ENCODE data around the gene MEFV.

MEFV gene

DNA sequence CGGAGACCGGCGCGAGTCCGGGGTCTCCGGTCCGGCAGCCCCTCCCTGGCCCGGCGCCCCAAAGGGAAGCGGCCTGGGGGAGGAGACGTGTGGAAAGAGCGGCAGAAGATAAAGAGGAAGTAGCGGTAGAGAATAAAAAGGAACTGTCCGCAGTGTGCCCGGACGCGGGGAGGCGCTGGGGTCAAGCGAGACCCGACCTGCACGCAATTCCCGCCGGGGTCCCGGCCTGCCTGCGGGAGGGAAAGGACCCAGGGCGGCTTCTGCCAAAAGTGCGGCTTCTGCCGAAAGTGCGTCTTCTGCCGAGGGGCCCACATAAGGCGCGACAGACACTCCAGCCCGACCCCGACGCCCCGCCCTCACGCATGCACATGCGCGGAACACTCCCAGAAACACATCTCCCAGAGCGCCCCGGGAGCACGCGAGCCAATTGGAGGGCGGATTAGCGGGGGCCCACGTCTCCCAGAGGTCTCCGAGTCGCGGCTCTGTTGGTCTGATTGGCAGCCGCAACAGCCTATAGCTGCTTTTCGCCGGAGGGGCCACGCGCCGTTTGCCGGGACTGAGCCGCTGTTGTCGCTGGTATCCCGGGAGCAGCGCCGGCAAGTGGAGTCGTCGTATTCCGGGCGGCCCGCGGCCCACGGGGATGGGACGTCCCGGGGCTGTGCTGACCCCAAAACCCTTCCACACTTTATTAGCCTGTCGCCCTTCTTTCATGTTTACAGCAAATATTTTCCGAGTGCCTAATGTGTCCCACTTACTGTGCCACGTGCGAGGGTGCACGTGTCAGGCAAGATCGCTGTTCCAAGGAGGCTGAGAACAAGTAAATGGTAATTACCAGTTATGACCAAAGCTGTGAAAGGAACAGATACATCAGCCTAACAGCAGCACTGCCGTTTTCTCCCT is 8.0 kb upstream of the MEFV start:
- DNase-seq (ENCODE audit: low spot score), result peak; percentile 98
- TF ChIP-seq, protein P1, sequence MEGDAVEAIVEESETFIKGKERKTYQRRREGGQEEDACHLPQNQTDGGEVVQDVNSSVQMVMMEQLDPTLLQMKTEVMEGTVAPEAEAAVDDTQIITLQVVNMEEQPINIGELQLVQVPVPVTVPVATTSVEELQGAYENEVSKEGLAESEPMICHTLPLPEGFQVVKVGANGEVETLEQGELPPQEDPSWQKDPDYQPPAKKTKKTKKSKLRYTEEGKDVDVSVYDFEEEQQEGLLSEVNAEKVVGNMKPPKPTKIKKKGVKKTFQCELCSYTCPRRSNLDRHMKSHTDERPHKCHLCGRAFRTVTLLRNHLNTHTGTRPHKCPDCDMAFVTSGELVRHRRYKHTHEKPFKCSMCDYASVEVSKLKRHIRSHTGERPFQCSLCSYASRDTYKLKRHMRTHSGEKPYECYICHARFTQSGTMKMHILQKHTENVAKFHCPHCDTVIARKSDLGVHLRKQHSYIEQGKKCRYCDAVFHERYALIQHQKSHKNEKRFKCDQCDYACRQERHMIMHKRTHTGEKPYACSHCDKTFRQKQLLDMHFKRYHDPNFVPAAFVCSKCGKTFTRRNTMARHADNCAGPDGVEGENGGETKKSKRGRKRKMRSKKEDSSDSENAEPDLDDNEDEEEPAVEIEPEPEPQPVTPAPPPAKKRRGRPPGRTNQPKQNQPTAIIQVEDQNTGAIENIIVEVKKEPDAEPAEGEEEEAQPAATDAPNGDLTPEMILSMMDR (IDR thresholded peaks at IDR 0.05; ENCODE audit: extremely low read depth, missing control alignments), result peak; percentile 18

DNA sequence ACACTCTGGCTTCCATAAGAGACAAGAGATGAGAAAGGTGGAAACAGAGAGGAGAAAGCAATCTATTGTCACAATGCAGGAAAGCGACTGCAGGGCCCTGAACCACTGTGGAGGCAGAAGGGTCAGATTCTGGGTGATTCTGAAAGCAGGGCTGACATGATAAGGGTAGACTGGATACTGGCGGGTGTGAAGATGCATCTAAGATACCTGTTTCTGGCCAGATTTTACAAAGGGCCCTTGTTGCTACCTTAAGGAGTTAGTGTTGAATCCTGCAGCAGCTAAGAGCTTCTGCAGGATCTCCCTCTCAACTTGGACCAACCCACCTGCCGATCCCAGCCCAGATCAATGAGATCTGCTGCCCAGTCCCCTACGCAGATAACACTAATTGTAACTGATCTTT is 6.1 kb upstream of the MEFV start:
- no peak for DNase-seq (ENCODE audit: low spot score)
- TF ChIP-seq, protein P1 (IDR thresholded peaks at IDR 0.05; ENCODE audit: extremely low read depth, missing control alignments), result no peak

DNA sequence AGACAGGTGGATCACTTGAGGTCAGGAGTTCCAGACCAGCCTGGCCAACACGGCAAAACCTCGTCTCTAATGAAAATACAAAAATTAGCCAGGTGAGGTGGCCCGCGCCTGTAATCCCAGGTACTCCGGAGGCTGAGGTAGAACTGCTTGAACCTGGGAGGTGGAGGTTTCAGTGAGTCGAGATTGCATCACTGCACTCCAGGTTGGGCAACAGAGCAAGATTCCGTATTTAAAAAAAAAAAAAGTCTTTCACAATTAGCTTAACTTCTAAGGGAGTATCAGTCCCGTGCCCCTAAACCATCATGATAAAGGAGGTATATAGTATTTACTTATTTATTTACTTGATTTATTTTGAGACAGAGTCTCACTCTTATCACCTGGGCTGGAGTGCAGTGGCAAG is 3.4 kb upstream of the MEFV start:
- TF ChIP-seq, protein P1 (IDR thresholded peaks at IDR 0.05; ENCODE audit: extremely low read depth, missing control alignments), result no peak
- DNase-seq (ENCODE audit: low spot score), result no peak

DNA sequence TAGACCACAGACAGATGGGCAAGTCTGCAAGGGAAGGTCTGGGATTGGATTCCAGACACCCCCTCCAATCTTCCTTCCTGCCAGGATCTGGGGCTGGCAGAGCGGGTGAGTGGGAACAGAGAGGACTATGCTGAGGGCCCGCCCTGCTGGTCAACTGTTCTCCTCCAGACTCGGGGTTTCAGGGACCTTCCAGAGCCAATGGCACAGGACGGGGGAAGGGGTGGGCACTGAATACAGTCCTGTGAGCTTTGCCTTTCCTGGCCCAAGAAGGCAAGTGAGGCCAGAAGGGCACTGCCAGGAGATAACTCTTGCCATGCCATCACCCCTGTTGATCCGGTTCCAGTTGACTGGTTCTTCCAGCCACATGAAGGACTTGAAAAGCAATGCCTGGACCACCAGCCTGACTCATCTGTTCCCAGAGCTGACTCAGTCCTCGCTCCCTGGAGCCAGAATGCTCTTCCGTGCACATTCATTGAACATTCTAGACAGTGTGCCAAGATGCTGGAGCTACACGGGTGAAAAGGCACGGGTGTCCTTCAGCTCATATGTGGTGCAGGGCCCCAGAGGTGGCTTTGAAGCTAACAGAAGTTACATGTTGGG is 533 bp upstream of the MEFV start:
- no peak for DNase-seq (ENCODE audit: low spot score)
- TF ChIP-seq, protein P1 (IDR thresholded peaks at IDR 0.05; ENCODE audit: extremely low read depth, missing control alignments), result no peak

DNA sequence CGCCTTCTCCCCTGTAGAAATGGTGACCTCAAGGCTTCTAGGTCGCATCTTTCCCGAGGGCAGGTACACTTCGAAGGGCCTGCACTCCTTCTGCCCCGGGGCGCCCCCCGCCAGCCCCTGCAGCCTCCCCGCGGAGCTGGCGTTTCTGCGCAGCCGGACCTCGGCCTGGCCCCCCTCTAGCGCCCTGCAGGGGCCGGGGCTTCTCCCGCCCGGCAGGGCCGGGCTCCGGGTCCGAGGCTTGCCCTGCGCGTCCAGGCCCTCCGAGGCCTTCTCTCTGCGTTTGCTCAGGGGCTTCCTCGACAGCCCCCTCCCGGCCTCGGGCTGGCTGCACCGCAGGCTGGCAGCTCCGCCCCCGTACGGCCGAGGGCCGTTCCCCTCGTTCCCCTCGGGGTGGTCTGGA is 2.1 kb downstream of the MEFV start:
- no peak for DNase-seq (ENCODE audit: low spot score)
- TF ChIP-seq, protein P1 (IDR thresholded peaks at IDR 0.05; ENCODE audit: extremely low read depth, missing control alignments), result no peak

DNA sequence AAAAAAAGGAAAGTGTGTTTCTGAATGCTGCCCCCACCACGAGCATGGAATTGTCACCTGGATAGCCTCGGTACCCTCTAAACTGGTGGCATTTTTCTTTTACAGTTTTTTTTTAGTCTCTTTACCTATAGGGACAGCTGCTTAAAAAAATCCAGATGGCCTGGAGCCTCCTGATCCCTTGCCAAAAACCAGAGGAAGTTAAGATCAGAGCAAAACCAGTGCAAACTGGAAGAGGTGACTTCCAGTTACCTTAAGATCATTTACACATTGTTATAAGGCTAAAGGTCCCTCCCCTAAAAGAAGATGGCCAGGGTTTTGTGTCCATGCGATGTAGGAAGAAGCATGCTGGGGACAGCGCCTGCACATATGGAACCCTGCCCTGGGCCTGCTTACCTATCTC is 3.5 kb downstream of the MEFV start:
- TF ChIP-seq, protein P1 (IDR thresholded peaks at IDR 0.05; ENCODE audit: extremely low read depth, missing control alignments), result no peak
- no peak for DNase-seq (ENCODE audit: low spot score)

DNA sequence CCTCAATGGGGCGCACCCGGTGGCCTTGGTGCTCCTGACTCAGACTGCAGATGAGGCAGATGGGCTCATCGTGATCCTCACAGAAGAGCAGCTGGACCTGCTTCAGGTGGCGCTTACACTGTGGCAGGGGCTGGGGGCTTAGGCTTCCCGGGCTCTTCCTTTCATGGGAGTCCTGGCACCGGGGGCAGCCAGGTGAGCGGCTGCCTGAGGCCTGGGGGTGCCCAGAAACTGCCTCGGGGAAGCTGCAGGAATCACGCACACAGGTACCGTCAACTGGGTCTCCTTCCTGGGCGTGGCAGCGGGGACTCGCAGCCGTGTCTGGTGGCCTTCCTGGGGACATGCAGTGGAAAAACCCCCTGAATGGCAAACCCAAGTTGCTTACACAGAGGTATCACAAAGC is 7.0 kb downstream of the MEFV start:
- no peak for DNase-seq (ENCODE audit: low spot score)
- TF ChIP-seq, protein P1 (IDR thresholded peaks at IDR 0.05; ENCODE audit: extremely low read depth, missing control alignments), result no peak
